Astrocyte (in vitro differentiated cells and primary cell): ENCODE results near the gene TRIM5. TPM values are rescaled to one million over a fixed set of nuclear protein-coding genes. Genes with fewer than 3 reads are reported as not detected.

Experiments used
- DNase-seq: peaks from one replicate; pipeline ENCODE4 v3.0.0-alpha.2; 2010; ENCODE audit warnings: low read depth
- FAIRE-seq: peaks from 2 replicates; lab custom pipeline; 2011; peaks lifted over from hg19 to GRCh38; lab: Jason Lieb, UNC
- H2AFZ ChIP-seq: 2 replicates; pipeline ENCODE4 v1.6.0; 2012; ENCODE audit warnings: low read depth, low read length, inconsistent platforms
- H3K27ac ChIP-seq: 2 replicates; pipeline ENCODE4 v1.5.1; 2011; ENCODE audit warnings: low read depth, low read length, inconsistent platforms
- H3K27me3 ChIP-seq: 2 replicates; pipeline ENCODE4 v1.6.0; 2011; ENCODE audit warnings: low read length, inconsistent platforms; ENCODE audit not compliant: insufficient read depth
- H3K36me3 ChIP-seq: 2 replicates; pipeline ENCODE4 v1.5.1; 2011; ENCODE audit warnings: low read length, inconsistent platforms; ENCODE audit not compliant: insufficient read depth
- H3K4me1 ChIP-seq: 2 replicates; pipeline ENCODE4 v1.5.1; 2011; ENCODE audit warnings: low read length, inconsistent platforms; ENCODE audit not compliant: insufficient read depth
- H3K4me2 ChIP-seq: 2 replicates; pipeline ENCODE4 v1.6.0; 2012; ENCODE audit warnings: low read length, inconsistent platforms
- H3K4me3 ChIP-seq: 2 replicates; pipeline ENCODE4 v1.5.1; 2011; ENCODE audit warnings: low read depth, mild to moderate bottlenecking, low read length, inconsistent platforms; ENCODE audit not compliant: insufficient read depth
- H3K79me2 ChIP-seq: 2 replicates; pipeline ENCODE4 v1.6.0; 2012; ENCODE audit warnings: mild to moderate bottlenecking, low read length, inconsistent platforms; ENCODE audit not compliant: insufficient read depth
- H3K9ac ChIP-seq: 2 replicates; pipeline ENCODE4 v1.6.0; 2012; ENCODE audit warnings: mild to moderate bottlenecking, low read length, inconsistent platforms
- H3K9me3 ChIP-seq: 2 replicates; pipeline ENCODE4 v1.5.1; 2012; ENCODE audit warnings: low read depth, mild to moderate bottlenecking, low read length, inconsistent platforms; ENCODE audit not compliant: insufficient read depth
- H4K20me1 ChIP-seq: 2 replicates; pipeline ENCODE4 v1.6.0; 2012; ENCODE audit warnings: low read length, inconsistent platforms; ENCODE audit not compliant: insufficient read depth
- H3K27ac Mint-ChIP-seq: one replicate; pipeline ENCODE4 v1.8.0; 2021; ENCODE audit warnings: mild to moderate bottlenecking, mixed read lengths; ENCODE audit not compliant: unreplicated experiment
- H3K27me3 Mint-ChIP-seq: one replicate; pipeline ENCODE4 v1.8.0; 2021; ENCODE audit warnings: low read depth, mixed read lengths; ENCODE audit not compliant: unreplicated experiment
- H3K36me3 Mint-ChIP-seq: one replicate; pipeline ENCODE4 v1.8.0; 2021; ENCODE audit warnings: low read depth, mixed read lengths; ENCODE audit not compliant: unreplicated experiment
- H3K4me1 Mint-ChIP-seq: one replicate; pipeline ENCODE4 v1.8.0; 2021; ENCODE audit warnings: low read depth, mixed read lengths; ENCODE audit not compliant: unreplicated experiment
- H3K4me3 Mint-ChIP-seq: one replicate; pipeline ENCODE4 v1.8.0; 2021; ENCODE audit warnings: mild to moderate bottlenecking, moderate library complexity, mixed read lengths; ENCODE audit not compliant: unreplicated experiment
- H3K9me3 Mint-ChIP-seq: one replicate; pipeline ENCODE4 v1.8.0; 2021; ENCODE audit warnings: mild to moderate bottlenecking, mixed read lengths; ENCODE audit not compliant: unreplicated experiment
- CTCF ChIP-seq: IDR thresholded peaks from 2 replicates; pipeline ENCODE4 v1.5.1; 2011; ENCODE audit warnings: low read depth, mild to moderate bottlenecking, inconsistent platforms, low read length, moderate library complexity; ENCODE audit not compliant: insufficient read depth
- EZH2 ChIP-seq: IDR thresholded peaks from 2 replicates; pipeline ENCODE4 v1.6.1; 2012; ENCODE audit warnings: mild to moderate bottlenecking, low read length, inconsistent platforms; ENCODE audit not compliant: insufficient read depth
- total RNA-seq: library from RNA; stranded (reverse); gene quantifications from 2 replicates; pipeline ENCODE4 v1.2.1, GENCODE V29; 2021

The TRIM5 gene
- total RNA-seq, 1 donor from 2014 or later, result 55.6 TPM

GRCh38 chr11:5713695-5714094 is 28.8 kb upstream of the TRIM5 start:
- no peak overlapping the region for H3K4me3 ChIP-seq
- no peaks in the 10 kb centered on the region for H4K20me1 ChIP-seq
- H3K4me2 ChIP-seq, result no peak overlapping the region
- Mint-ChIP-seq H3K36me3 (peaks cover 12% of the 10 kb centered on the region), H3K4me3 (no peak overlapping the region), H3K27ac (no peak overlapping the region), H3K9me3 (no peaks in the 10 kb centered on the region), H3K27me3 (no peaks in the 10 kb centered on the region), H3K4me1 (no peaks in the 10 kb centered on the region)
- H3K79me2 ChIP-seq, result no peaks in the 10 kb centered on the region
- no peak overlapping the region for H3K9ac ChIP-seq
- no peaks in the 10 kb centered on the region for H3K9me3 ChIP-seq
- H2AFZ ChIP-seq, result no peak overlapping the region
- H3K27ac ChIP-seq, result no peak overlapping the region
- H3K27me3 ChIP-seq, result no peaks in the 10 kb centered on the region
- H3K4me1 ChIP-seq, result no peaks in the 10 kb centered on the region
- H3K36me3 ChIP-seq, result peaks cover 3% of the 10 kb centered on the region
- DNase-seq (peak; percentile 34), FAIRE-seq (no peak)
- TF ChIP-seq CTCF (no peak), EZH2 (no peak)

- TF ChIP-seq EZH2 (no peak), CTCF (peak; percentile 38)
- H3K9me3 Mint-ChIP-seq, result no peaks in the 10 kb centered on the region
- DNase-seq (no peak), FAIRE-seq (no peak)
- Histone ChIP-seq H3K27me3 (no peaks in the 10 kb centered on the region), H3K79me2 (no peaks in the 10 kb centered on the region), H3K9me3 (no peaks in the 10 kb centered on the region), H4K20me1 (no peaks in the 10 kb centered on the region), H3K27ac (no peak overlapping the region), H3K4me2 (no peak overlapping the region), H2AFZ (no peak overlapping the region), H3K36me3 (peaks cover 6% of the 10 kb centered on the region), H3K4me1 (no peaks in the 10 kb centered on the region), H3K9ac (no peak overlapping the region), H3K4me3 (no peak overlapping the region)
- H3K4me1 Mint-ChIP-seq, result no peaks in the 10 kb centered on the region
- H3K4me3 Mint-ChIP-seq, result no peak overlapping the region
- no peaks in the 10 kb centered on the region for H3K27me3 Mint-ChIP-seq
- peaks cover 18% of the 10 kb centered on the region for H3K36me3 Mint-ChIP-seq
- H3K27ac Mint-ChIP-seq, result no peak overlapping the region
These were observed 27.6 kb upstream of the TRIM5 start for GRCh38 chr11:5712507-5712906.

GRCh38 chr11:5705688-5706087 is 20.8 kb upstream of the TRIM5 start:
- H3K4me3 ChIP-seq, result no peak overlapping the region
- H3K4me3 Mint-ChIP-seq, result no peak overlapping the region
- peaks cover 12% of the 10 kb centered on the region for H3K36me3 ChIP-seq
- H4K20me1 ChIP-seq, result no peaks in the 10 kb centered on the region
- no peak overlapping the region for H3K27ac Mint-ChIP-seq
- peak; percentile 16 for DNase-seq
- H3K79me2 ChIP-seq, result no peaks in the 10 kb centered on the region
- H3K9me3 ChIP-seq, result no peaks in the 10 kb centered on the region
- no peaks in the 10 kb centered on the region for H3K27me3 ChIP-seq
- H3K36me3 Mint-ChIP-seq, result peaks cover 25% of the 10 kb centered on the region
- H3K4me2 ChIP-seq, result no peak overlapping the region
- H3K27me3 Mint-ChIP-seq, result no peaks in the 10 kb centered on the region
- FAIRE-seq, result peak; percentile 29
- TF ChIP-seq CTCF (no peak), EZH2 (no peak)
- H3K4me1 ChIP-seq, result no peaks in the 10 kb centered on the region
- H3K9me3 Mint-ChIP-seq, result no peaks in the 10 kb centered on the region
- H3K9ac ChIP-seq, result no peak overlapping the region
- H3K4me1 Mint-ChIP-seq, result no peaks in the 10 kb centered on the region
- no peak overlapping the region for H3K27ac ChIP-seq
- H2AFZ ChIP-seq, result no peak overlapping the region
